Measurements from ENCODE around the gene CSK.

GRCh38 chr15:74844319-74845207 lies 62.7 kb downstream of the CSK start:
- TF ChIP-seq, protein P1, sequence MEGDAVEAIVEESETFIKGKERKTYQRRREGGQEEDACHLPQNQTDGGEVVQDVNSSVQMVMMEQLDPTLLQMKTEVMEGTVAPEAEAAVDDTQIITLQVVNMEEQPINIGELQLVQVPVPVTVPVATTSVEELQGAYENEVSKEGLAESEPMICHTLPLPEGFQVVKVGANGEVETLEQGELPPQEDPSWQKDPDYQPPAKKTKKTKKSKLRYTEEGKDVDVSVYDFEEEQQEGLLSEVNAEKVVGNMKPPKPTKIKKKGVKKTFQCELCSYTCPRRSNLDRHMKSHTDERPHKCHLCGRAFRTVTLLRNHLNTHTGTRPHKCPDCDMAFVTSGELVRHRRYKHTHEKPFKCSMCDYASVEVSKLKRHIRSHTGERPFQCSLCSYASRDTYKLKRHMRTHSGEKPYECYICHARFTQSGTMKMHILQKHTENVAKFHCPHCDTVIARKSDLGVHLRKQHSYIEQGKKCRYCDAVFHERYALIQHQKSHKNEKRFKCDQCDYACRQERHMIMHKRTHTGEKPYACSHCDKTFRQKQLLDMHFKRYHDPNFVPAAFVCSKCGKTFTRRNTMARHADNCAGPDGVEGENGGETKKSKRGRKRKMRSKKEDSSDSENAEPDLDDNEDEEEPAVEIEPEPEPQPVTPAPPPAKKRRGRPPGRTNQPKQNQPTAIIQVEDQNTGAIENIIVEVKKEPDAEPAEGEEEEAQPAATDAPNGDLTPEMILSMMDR (IDR thresholded peaks at IDR 0.05): no peak
- no peak for TF ChIP-seq POLR2A (IDR thresholded peaks at IDR 0.05)
